ENCODE measurements around the gene PON1. TPM values are rescaled to one million over a fixed set of nuclear protein-coding genes. Genes with fewer than 3 reads are reported as not detected.

PON1 gene
- total RNA-seq, 1 donor from 2014 or later, result not detected

- H3K9me3 Mint-ChIP-seq, result no peaks in the 10 kb centered on the region
- no peak for ATAC-seq (ENCODE audit: low read depth)
- H3K27ac Mint-ChIP-seq, result no peak overlapping the region
- H3K36me3 Mint-ChIP-seq (ENCODE audit: low read depth), result no peaks in the 10 kb centered on the region
- ChIA-PET POLR2A (no interaction called here), CTCF (no interaction called here)
- DNase-seq, result no peak
- no peaks in the 10 kb centered on the region for H3K4me1 Mint-ChIP-seq
- TF ChIP-seq CTCF (IDR thresholded peaks at IDR 0.05), result no peak
- H3K27me3 Mint-ChIP-seq, result no peaks in the 10 kb centered on the region
- no peak overlapping the region for H3K4me3 Mint-ChIP-seq
- intact Hi-C loops (cut with micrococcal nuclease), result no loop called here
These were observed 62.4 kb downstream of the PON1 start for GRCh38 chr7:95261895-95262415.

- ChIA-PET POLR2A (no interaction called here), CTCF (no interaction called here)
- H3K27ac Mint-ChIP-seq, result no peak overlapping the region
- no peaks in the 10 kb centered on the region for H3K27me3 Mint-ChIP-seq
- no peak for TF ChIP-seq CTCF (IDR thresholded peaks at IDR 0.05)
- intact Hi-C loops (cut with micrococcal nuclease), result no loop called here
- no peak for DNase-seq
- H3K9me3 Mint-ChIP-seq, result no peaks in the 10 kb centered on the region
- H3K4me3 Mint-ChIP-seq, result no peak overlapping the region
- no peaks in the 10 kb centered on the region for H3K4me1 Mint-ChIP-seq
- ATAC-seq (ENCODE audit: low read depth), result no peak
- H3K36me3 Mint-ChIP-seq (ENCODE audit: low read depth), result no peaks in the 10 kb centered on the region
These were observed 68.6 kb downstream of the PON1 start for GRCh38 chr7:95255691-95256090.

- POLR2A ChIA-PET, result no interaction called here
- CTCF ChIA-PET, result no interaction called here
These were observed 70.3 kb downstream of the PON1 start for GRCh38 chr7:95253986-95254385.

GRCh38 chr7:95251966-95252365 lies 72.4 kb downstream of the PON1 start:
- intact Hi-C loops (cut with micrococcal nuclease), result no loop called here
- ChIA-PET POLR2A (no interaction called here), CTCF (no interaction called here)
- no peak for TF ChIP-seq CTCF (IDR thresholded peaks at IDR 0.05)
- Mint-ChIP-seq H3K27ac (no peak overlapping the region), H3K9me3 (no peaks in the 10 kb centered on the region), H3K36me3 (ENCODE audit: low read depth) (no peaks in the 10 kb centered on the region), H3K4me3 (no peak overlapping the region), H3K4me1 (no peaks in the 10 kb centered on the region), H3K27me3 (no peaks in the 10 kb centered on the region)
- no peak for DNase-seq
- no peak for ATAC-seq (ENCODE audit: low read depth)

More at GRCh38 chr7:95253986-95254385, 70.3 kb downstream of the PON1 start:
- H3K4me1 Mint-ChIP-seq, result no peaks in the 10 kb centered on the region
- no peaks in the 10 kb centered on the region for H3K27me3 Mint-ChIP-seq
- TF ChIP-seq CTCF (IDR thresholded peaks at IDR 0.05), result no peak
- DNase-seq (no peak), ATAC-seq (ENCODE audit: low read depth) (no peak)
- no peaks in the 10 kb centered on the region for H3K9me3 Mint-ChIP-seq
- H3K27ac Mint-ChIP-seq, result no peak overlapping the region
- H3K36me3 Mint-ChIP-seq (ENCODE audit: low read depth), result no peaks in the 10 kb centered on the region
- no peak overlapping the region for H3K4me3 Mint-ChIP-seq
- intact Hi-C loops (cut with micrococcal nuclease), result no loop called here

GRCh38 chr7:95250571-95250970 lies 73.8 kb downstream of the PON1 start:
- no peak for TF ChIP-seq CTCF (IDR thresholded peaks at IDR 0.05)
- Mint-ChIP-seq H3K9me3 (no peaks in the 10 kb centered on the region), H3K27ac (no peak overlapping the region), H3K27me3 (no peaks in the 10 kb centered on the region), H3K4me3 (no peak overlapping the region), H3K4me1 (no peaks in the 10 kb centered on the region), H3K36me3 (ENCODE audit: low read depth) (no peaks in the 10 kb centered on the region)
- no peak for DNase-seq
- no peak for ATAC-seq (ENCODE audit: low read depth)
- ChIA-PET POLR2A (no interaction called here), CTCF (no interaction called here)
- intact Hi-C loops (cut with micrococcal nuclease), result no loop called here

Other genes with a start within 250 kb of the PON1 start
- not detected in 2 replicates for gene PON3, start 71.8 kb upstream of the PON1 start, total RNA-seq
- 5.0 and 9.2 TPM in 2 replicates for gene PON2, start 110.5 kb upstream of the PON1 start, total RNA-seq
- gene ASB4, start 161.4 kb upstream of the PON1 start, total RNA-seq, result not detected in 2 replicates